ENCODE data around the gene MMP1. TPM values are rescaled to one million over a fixed set of nuclear protein-coding genes. Genes with fewer than 3 reads are reported as not detected.

The MMP1 gene
- total and polyA plus RNA-seq, 2 of the 13 experiments (the other 11 are each of a cell fraction or from before 2014, with no cell fraction given): 0.09 to 0.21 TPM

DNA sequence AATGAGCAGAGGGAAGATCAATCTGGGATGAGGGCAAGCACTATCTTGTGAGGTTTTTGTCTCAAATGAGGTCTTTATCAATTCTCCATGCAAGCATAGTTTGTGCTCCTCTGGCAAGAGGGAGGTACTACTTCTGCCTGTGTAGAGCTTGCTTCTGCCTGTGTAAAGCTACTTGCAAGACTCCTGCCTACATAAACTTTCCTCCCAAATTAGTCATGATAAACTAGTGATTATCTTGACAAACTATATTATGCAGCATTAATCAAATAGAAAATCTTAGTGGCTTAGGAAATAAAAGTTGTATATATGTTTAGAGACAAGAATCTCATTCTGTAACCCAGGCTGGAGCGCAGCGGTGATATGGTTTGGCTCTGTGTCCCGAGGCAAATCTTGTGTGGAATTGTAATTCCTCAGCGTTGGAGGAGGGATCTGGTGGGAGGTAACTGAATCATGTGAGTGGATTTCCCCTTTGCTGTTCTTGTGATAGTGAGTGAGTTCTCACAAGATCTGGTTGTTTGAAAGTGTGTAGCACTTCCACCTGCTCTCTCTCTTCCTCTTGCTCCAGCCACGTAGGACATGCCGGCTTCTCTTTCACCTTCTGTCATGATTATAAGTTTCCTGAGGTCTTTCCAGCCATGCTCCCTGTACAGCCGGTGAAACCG is 9.5 kb downstream of the MMP1 start:
- in situ Hi-C loops (cut with HindIII; ENCODE audit: extremely low pct_ligation_motif_present, low pct_unique_long_range_greater_than_20kb): no loop called here
- TF ChIP-seq MZF1 (CRISPR knock-in tag; IDR thresholded peaks at IDR 0.05; ENCODE audit: borderline replicate concordance) (no peak), ZNF260 (CRISPR knock-in tag; IDR thresholded peaks at IDR 0.05; ENCODE audit: borderline replicate concordance, low read depth) (no peak), ZBTB37 (CRISPR knock-in tag; IDR thresholded peaks at IDR 0.05) (no peak), ZKSCAN8 (CRISPR knock-in tag; IDR thresholded peaks at IDR 0.05; ENCODE audit: borderline replicate concordance) (no peak), NFE2L1 (CRISPR knock-in tag; IDR thresholded peaks at IDR 0.05; ENCODE audit: borderline replicate concordance) (no peak), SOX6 (IDR thresholded peaks at IDR 0.05) (no peak), SOX6 (CRISPR knock-in tag; IDR thresholded peaks at IDR 0.05) (no peak), MIXL1 (CRISPR knock-in tag; IDR thresholded peaks at IDR 0.05) (no peak), ZNF224 (CRISPR knock-in tag; IDR thresholded peaks at IDR 0.05) (no peak), MYPOP (CRISPR knock-in tag; IDR thresholded peaks at IDR 0.05) (no peak), PCBP1 (IDR thresholded peaks at IDR 0.05; ENCODE audit: borderline replicate concordance, low read depth, low read length) (no peak)
- TF ChIP-seq, protein P1, sequence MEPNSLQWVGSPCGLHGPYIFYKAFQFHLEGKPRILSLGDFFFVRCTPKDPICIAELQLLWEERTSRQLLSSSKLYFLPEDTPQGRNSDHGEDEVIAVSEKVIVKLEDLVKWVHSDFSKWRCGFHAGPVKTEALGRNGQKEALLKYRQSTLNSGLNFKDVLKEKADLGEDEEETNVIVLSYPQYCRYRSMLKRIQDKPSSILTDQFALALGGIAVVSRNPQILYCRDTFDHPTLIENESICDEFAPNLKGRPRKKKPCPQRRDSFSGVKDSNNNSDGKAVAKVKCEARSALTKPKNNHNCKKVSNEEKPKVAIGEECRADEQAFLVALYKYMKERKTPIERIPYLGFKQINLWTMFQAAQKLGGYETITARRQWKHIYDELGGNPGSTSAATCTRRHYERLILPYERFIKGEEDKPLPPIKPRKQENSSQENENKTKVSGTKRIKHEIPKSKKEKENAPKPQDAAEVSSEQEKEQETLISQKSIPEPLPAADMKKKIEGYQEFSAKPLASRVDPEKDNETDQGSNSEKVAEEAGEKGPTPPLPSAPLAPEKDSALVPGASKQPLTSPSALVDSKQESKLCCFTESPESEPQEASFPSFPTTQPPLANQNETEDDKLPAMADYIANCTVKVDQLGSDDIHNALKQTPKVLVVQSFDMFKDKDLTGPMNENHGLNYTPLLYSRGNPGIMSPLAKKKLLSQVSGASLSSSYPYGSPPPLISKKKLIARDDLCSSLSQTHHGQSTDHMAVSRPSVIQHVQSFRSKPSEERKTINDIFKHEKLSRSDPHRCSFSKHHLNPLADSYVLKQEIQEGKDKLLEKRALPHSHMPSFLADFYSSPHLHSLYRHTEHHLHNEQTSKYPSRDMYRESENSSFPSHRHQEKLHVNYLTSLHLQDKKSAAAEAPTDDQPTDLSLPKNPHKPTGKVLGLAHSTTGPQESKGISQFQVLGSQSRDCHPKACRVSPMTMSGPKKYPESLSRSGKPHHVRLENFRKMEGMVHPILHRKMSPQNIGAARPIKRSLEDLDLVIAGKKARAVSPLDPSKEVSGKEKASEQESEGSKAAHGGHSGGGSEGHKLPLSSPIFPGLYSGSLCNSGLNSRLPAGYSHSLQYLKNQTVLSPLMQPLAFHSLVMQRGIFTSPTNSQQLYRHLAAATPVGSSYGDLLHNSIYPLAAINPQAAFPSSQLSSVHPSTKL (CRISPR knock-in tag; IDR thresholded peaks at IDR 0.05): no peak
- TF ChIP-seq, protein P2, sequence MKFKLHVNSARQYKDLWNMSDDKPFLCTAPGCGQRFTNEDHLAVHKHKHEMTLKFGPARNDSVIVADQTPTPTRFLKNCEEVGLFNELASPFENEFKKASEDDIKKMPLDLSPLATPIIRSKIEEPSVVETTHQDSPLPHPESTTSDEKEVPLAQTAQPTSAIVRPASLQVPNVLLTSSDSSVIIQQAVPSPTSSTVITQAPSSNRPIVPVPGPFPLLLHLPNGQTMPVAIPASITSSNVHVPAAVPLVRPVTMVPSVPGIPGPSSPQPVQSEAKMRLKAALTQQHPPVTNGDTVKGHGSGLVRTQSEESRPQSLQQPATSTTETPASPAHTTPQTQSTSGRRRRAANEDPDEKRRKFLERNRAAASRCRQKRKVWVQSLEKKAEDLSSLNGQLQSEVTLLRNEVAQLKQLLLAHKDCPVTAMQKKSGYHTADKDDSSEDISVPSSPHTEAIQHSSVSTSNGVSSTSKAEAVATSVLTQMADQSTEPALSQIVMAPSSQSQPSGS (CRISPR knock-in tag; IDR thresholded peaks at IDR 0.05): no peak
- 0 out of 5 replicates have a peak, but pooled peaks cover 0 to under 1% of the 10 kb centered on the region in 2 experiments for H3K27me3 ChIP-seq (ENCODE audit: control insufficient read depth in 1 of 2, insufficient read depth in 2 of 2, low read length in 2 of 2)

More for the DNA sequence above, 9.5 kb downstream of the MMP1 start:
- H3K79me2 ChIP-seq (ENCODE audit: insufficient read depth, low read length): no peaks in the 10 kb centered on the region
- H4K20me1 ChIP-seq (ENCODE audit: insufficient read depth, low read length): no peaks in the 10 kb centered on the region
- intact Hi-C loops (cut with micrococcal nuclease; ENCODE audit: unreplicated experiment): no loop called here
- H3K4me1 ChIP-seq (ENCODE audit: insufficient read depth, low read length): no peaks in the 10 kb centered on the region
- no peak for DNase-seq (ENCODE audit: low spot score)
- no TSS peak for BruUV-seq (replicated peaks)
- H3K9ac ChIP-seq (ENCODE audit: insufficient read depth, low read depth, low read length): no peak overlapping the region
- no peak overlapping the region for H3K4me2 ChIP-seq (ENCODE audit: low read depth, low read length)
- H3K9me3 ChIP-seq (ENCODE audit: low read length): no peaks in the 10 kb centered on the region
- ChIA-PET POLR2A (no interaction called here), CTCF (ENCODE audit: low intra/inter-chr PET ratio, low total read pairs) (no interaction called here)
- no peaks in the 10 kb centered on the region for H3K36me3 ChIP-seq (replicated peaks in 1 of 2; ENCODE audit: control insufficient read depth in 1 of 2, insufficient read depth in 2 of 2, low read length in 2 of 2)
- ATAC-seq: no peak
- no peak overlapping the region for H3K27ac ChIP-seq (ENCODE audit: extremely low read length, insufficient read depth, low read length)
- 38% methylated on average over 8 of the region's 8 CpGs for WGBS (ENCODE audit: low lambda C conversion rate)
- H3K4me3 ChIP-seq (replicated peaks in 1 of 3; ENCODE audit: insufficient read depth in 1 of 3, low read depth in 2 of 3, low read length in 3 of 3): no peak overlapping the region
- H2AFZ ChIP-seq (ENCODE audit: low read length): no peak overlapping the region
- FAIRE-seq: no peak

Measured in HepG2 (cell line).